Activated CD4-positive, alpha-beta T cell treated with anti-CD3 and anti-CD28 coated beads, Interleukin-2, Interleukin-4, amounts not matched to agents 100 ng/mL and 50 ng/mL, durations not matched to agents 16 hours and 8 hours (primary cell): Measurements from ENCODE around the gene SLC16A7.
"Not testable (repeated sequence)": the region's sequence is repeated elsewhere in the genome, so short reads cannot be mapped to it uniquely, and the experiment has no call there.

Source experiments
- DNase-seq: peaks from one replicate; pipeline ENCODE4 v3.0.0-alpha.2; 2020; ENCODE audit warnings: low spot score

Gene SLC16A7, protein sequence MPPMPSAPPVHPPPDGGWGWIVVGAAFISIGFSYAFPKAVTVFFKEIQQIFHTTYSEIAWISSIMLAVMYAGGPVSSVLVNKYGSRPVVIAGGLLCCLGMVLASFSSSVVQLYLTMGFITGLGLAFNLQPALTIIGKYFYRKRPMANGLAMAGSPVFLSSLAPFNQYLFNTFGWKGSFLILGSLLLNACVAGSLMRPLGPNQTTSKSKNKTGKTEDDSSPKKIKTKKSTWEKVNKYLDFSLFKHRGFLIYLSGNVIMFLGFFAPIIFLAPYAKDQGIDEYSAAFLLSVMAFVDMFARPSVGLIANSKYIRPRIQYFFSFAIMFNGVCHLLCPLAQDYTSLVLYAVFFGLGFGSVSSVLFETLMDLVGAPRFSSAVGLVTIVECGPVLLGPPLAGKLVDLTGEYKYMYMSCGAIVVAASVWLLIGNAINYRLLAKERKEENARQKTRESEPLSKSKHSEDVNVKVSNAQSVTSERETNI

DNA sequence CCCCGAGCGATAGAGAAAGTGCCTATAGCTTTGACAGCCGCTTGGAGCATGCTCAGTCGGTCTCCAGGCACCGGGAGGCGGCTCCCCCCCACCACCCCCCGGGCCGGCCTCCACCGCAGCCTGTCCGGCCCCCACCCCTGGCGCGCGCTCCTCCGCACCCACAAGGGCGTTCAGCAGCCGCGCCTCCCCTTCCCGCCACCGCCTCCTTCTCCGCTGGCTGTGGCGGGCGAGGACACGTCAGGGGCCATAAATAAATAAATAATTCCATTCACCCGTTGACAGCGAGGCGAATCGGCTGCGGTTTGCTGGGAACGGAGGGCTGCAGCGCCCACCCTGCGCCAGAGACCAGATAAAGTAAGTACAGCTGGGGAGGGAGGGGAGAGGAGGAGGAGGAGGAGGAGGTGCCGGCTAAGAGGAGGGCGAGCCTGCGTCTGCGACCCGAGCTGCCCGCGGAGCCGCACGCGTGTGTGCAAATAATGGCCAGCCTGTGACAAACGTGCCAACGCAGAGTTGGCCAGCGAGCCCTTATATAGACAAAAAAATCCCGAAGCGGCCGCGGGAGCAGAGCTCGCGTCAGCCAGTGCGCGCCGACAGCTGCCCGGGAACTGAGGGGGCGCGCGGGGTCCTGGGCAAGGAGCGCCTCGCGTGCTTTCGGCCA, at the start of gene SLC16A7:
Gene SLC16A7 (plus strand): TSS at position 147 of the 658 bp plus-strand sequence. CDS start 108,773 bp downstream, outside the sequence.
- DNase-seq = peak; percentile 81

DNA sequence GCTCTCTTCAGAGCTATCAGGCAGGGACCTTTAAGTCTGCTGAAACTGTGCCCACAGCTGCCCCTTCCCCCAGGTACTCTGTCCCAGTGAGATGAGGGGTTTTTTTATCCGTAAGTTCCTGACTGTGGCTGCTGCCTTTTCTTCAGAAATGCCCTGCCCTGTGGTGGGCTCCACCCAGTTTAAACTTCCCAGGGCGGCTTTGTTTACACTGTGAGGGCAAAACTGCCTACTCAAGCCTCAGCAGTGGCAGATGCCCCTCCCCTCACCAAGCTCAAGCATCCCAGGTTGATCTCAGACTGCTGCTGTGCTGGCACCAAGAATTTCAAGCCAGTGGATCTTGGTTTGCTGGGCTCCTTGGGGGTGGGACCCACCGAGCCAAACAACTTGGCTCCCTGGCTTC, 46.9 kb upstream of the SLC16A7 start:
- DNase-seq = no peak

DNA sequence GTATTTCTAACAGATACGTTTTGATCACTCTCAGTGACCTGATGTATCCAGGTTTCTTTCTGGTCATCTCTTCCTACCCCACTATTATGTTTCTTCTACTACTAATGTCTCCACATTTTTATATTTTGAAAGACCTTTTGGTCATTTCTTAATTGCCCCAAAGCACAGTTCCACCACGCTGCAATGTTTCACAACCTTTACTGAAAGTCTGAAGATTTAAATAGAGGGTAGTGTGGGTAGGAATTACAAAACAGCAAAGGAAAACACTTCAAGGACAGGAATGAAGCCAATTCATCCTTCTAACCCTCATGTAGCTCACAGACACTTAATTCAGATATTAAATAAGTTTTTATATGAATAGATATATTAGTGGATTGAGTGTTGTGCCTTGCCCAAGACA, 36.1 kb upstream of the SLC16A7 start:
- no peak for DNase-seq

DNA sequence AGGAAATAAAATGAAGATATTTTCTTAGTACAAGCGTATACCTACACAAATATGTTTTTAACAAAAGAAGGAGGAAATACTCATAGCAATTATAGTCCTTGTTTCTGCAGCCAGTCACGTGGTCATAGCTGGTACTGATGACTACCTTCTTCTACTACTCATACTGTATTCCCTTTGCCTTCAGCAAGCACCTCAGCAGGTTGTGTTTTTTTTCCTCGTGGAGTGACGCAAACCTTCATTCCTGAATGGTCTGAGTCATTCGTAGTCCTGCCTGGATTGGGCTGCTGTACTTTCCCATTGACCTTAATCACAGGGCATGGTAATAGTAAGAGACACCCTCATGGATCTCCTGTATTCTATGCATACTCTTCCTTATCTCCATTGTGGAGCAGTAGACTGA, 25.7 kb upstream of the SLC16A7 start:
- DNase-seq = no peak

DNA sequence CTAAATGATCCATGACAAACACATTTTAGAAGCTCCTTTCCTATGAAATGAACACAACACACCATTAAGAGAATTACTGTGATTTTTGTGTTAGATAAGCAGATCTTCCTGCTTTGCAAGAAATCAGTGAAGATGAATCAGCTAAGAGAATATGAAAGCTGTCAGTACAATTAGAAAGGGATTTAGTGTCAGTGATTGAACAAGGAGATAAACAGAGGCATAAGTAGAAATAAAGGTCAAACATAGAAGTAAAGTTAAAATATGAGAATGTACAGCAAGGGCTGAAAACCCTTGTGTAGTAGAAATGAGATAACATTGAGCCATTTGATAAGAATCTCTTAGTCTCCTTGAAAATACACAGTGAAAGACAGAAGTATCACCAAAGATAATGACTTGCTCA, 21.4 kb upstream of the SLC16A7 start:
- DNase-seq = no peak

DNA sequence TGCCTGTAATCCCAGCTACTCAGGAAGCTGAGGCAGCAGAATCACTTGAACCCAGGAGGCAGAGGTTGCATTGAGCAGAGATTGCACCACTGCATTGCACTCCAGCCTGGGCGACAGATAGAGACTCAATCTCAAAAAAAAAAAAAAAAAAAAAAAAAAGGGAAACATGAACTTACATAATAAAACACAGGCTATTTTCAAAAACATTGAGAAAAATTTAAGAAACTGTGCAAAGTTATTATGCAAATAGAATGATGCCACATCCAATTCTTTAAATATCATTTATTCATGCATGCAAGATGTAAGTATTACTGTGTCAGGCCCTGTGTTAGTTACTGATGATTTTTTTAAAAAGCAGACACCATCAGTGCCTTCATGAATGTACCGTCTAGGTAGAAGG, 20.0 kb upstream of the SLC16A7 start:
- no peak for DNase-seq

DNA sequence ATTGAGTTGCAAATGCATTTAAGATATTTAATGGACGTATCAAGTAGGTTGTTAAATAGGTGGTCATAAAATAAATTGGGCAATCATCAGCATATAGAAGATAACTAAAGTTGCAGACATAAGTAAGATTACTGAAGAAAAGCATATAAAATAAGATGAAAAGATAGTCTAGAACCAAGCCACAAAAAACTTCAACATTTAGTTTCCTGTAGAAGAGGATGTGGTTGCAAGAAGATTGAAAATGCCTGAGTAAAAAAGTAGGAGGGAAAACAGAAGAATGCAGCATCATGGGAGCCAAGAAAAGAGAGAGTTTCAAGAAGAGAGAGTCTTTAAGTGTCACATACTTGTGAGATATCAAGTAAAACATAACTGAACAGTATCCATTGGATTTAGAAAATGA, 17.6 kb upstream of the SLC16A7 start:
- no peak for DNase-seq

DNA sequence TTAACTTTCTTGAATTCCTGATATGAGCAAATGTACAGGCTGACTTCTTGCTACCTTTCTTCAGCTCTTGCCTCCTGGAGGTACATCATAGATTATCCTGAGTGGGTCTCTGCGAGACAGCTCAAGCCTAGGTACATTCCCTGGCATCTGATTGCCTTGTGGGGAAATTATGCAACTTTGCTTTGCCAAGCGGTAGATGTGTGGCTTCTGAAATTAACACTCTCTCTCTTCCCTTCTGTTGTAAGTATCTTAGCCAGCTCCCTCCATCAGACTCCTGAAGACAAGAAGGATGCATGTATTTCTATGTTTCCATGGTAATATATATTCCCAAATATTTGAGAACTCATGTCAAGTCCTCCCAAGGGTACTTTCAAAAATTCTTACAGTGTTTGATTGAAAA, 16.2 kb upstream of the SLC16A7 start:
- DNase-seq = no peak

DNA sequence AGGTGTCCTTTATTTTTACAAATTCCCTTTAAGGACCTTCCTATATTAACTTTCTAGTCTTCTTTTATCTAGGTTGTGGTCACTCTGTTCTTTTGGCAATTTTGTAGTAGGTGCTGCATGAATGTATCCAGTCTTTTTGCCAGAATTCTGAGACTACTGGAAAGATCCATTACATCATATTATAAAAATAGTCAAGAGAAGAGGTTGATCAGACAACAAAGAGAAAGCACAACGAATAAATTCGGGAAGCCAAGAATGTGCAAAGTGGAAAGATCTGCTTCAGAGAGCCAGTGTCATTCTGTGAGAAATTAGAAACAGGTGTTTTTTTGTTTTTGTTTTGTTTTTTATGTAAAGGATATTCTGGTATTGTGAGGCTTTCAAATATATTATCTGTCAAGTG, 15.8 kb upstream of the SLC16A7 start:
- DNase-seq = no peak

DNA sequence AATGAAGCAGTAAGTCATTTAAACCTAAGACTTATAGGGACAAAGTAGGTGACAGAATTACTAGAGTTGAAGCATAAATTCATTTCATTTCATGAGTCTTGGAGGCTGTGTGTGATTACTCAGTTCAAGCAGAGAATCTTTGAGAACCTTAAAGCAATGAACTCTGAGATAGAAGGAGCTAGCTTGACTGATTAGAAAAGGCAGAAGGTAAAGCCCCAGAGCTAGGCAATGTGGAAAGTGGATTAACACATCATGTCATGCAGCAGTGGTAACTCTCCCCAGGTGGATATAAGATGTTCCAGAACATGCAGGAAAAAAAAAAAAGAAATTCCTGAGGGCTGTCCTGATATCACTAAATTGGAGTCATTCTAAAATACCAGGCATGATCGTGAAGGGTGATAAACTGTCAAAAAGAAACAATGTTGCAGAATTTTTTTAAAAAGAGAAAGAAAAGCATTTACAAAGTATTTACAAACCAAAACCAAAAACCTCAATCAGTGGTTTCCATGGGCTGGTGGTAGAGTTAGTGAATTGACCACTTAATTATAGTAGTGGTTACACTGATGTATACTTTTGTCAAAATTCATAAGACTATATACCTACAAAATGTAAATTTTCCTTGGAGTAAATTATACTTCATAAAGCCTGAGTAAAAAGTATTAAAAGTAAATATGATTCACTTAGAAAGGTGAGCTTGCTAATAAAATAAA, 12.7 kb upstream of the SLC16A7 start:
- peak; percentile 6 for DNase-seq

DNA sequence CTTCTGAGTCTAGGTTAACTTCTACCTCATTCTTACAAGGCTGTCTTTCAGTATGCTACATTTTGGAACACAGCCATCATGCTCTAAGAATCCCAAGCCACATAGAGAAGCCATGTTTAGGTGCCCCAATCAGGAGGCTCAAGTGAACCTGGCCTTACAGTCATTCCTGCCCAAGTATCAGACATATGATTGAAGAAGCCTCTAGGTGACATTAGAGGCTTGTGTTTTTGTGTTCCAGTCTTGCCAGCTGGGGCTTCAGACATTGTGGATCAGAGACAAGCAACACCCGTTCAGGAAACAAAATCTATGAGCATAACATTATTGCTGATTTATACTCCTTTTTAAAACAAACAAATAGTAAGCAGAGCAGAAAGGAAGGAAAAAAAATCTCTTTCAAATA, 8.1 kb upstream of the SLC16A7 start:
- DNase-seq = no peak

DNA sequence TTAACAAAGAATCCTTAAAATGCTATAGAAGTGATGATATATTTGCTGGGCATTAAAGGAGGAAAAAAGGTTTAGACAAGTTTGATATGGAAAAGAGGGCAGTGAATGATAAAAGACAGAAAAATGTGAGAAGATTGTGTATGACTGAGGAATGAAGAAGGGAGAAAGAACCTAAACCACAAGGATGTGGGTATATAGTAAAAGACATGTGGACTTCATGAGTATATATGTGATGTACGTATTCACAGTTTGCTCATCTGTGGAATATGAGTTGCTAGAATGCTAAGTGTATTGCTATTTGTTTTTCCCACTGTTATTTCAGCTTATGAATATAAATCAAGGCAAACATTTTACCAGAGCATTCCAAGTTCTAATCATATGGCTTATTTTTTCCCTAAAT, 2.1 kb upstream of the SLC16A7 start:
- no peak for DNase-seq

DNA sequence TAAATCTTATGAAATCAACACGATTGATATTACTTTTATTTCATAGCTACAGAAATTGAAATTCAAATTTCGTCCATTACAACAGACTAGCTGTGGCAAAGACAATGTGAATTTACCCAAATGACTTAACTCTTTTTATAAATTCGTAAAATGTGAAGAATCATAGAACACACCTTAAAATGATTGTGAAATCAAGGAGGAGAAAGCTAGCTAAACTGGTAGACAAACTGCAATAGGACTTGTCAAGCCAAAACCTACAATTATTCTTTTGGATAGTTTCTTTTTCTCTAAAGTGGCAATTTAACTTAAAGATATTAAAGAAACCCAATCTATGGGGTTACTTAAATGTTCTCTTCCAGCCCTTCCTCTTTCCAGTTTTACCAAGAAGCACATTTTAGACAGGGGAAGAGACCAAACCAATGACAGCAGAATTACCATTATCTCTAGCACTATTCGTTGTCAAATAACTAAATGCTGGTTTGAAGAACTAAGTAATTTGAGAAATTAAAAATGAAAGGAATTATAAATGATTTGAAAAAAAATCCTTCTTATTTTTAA, 807 bp upstream of the SLC16A7 start:
- DNase-seq = no peak

DNA sequence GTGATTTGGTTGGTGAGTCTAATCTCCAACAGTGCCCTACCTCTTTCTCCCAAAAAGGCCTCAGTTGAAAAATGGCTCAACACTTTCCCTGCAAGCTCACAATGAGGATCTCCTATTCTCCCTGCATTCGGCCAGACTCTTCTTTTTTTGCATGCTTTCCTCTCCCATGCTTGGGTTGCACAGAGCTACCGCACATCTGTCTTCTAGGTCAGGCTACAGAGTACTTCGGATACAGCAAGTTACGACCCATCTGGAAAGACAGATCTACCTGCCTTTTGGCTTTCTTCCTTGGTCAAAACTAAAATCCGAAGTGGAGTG, 305 bp upstream of the SLC16A7 start:
- no peak for DNase-seq

DNA sequence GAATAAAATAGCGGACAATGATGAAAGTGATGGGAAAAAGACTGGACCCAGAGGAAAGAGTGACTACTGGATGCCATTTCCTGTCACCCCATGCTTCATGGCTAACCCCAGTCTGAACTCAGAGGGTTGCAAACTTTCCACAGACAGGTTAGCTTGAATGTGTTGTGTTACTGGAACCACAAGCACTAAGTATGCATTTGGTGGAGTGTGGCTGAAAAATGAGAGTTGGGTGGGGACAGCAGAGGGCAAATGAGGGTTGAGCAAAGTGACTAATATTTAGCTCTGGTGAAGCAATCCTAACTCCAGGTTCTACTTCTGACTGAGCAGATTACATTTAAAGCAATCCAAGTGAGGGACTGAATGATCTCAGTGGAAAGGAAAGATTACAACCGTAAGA, 1.6 kb downstream of the SLC16A7 start:
- DNase-seq = peak; percentile 87

DNA sequence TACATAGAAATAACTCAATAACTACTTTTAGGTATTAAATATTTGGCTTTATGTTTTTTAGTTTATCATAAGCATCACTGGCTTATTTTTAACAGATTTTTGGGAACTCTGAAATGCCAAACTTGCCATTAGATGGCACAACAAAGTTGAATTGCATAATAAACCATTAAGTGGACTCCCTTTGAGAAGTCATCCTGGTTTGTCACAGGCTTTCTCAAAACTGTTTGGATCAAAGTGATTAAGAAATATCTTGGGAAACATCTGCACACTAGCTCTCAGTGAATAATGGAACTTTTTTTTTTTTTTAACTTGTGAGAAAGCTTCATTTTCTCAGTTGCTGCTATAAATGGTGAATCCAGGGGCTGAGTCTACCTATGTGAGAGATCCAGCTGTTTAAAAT, 4.3 kb downstream of the SLC16A7 start:
- DNase-seq = no peak

DNA sequence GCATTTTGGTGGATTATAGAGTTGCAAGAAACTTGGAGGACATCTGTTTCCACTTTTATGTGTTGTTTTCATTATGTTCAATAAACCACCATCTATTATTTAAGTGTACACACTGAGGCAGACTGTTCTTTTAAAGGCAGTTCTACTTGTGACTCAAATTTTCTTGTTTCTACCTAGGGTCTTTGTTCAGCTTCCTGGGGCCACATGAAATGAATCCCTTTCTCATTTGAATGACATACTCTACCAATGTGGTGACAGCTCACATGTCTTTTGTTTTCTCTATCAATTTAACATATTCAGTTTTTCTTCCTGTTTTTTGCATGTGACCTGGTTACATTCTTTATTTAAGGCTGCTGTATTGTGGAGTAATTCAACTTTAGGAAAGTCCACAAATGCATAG, 7.9 kb downstream of the SLC16A7 start:
- DNase-seq = no peak

DNA sequence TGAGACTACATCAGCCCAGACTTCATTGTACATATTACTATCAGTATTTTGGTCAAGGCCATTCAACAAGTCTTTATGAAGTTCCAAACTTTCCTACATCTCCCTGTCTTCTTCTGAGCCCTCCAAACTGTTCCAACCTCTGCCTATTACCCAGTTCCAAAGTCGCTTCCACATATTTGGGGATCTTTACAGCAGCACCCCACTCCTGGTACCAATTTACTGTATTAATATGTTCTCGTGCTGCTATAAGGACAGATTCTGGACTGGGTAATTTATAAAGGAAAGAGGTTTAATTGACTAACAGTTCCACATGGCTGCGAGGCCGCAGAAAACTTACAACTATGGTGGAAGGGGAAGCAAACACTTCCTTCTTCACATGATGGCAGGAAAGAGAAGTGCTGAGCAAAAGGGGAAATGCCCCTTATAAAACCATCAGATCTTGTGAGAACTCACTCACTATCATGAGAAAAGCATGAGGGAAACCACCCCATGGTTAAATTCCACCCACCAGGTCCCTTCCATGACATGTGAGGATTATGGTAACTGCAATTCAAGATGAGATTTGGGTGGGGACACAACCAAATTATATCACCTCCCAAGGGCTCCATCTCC, 17.1 kb downstream of the SLC16A7 start:
- DNase-seq = not testable (repeated sequence)

DNA sequence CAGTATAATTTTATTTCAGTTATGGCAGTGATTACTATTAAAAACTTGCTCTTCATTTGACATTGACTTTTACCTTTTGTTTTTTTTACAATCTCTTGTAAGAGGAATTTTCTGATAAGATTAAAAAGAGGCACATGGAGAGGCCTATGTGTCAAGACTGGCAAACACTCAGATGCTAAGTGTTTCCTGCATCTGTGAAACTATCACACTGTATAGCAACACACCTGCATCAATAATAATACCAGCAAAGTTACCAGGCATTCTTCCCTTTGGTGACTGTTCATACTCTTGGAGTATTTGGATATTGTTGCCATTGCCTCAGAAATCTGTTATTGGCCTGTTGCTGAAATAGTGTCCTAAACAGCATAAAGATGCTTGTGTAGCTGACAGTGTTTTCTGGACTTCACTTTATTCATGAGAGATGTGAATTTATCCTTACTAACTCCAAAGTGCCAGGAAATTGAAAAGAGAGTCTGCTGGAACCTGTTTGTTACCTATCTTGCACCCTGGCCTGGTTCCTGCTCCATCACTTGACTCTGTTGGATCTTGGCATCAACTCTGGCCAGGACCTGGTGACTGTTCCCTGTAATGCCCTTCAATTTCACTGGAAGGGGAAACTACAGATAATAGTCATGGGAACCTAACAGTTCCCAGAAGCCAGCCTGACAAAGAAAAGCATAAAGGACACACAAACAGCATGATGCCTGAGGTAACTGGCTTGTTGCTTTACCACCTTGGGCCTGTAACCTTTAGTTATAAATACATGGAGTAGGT, 19.8 kb downstream of the SLC16A7 start:
- DNase-seq = no peak

DNA sequence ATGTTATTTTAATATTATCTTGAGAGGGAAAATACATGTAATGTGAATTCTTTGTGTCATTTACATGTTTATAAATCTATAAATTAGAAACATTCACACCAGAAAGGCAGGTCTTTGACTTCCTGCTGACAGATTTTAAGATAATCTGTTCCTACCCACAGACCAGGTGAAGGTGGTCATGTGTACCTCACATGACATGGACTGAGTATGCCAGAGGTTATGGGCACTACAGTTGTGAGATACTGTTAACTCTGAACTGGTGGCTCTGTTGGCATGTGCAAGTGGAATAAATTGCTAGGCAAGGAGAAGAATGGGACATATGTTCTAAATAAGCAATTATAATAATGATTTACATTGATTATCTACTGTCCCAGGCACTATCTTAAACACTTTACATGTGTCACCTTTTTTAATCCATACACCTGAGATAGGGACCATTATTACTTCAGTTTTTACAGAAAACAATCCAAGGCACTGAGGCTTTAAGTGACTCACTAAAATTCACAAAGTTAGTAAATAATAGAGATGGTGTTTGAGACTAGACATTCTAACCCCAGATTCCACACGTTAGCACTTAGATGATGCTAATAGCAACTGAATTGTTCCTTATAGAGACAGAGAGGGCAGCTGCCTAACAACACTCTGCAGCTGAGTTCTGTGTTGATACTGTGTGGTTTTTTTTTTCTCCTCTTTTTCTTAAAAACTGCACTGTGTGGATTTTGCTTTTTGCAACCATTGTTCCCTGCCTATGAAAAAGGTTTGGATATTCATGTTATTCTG, 23.8 kb downstream of the SLC16A7 start:
- DNase-seq = no peak

DNA sequence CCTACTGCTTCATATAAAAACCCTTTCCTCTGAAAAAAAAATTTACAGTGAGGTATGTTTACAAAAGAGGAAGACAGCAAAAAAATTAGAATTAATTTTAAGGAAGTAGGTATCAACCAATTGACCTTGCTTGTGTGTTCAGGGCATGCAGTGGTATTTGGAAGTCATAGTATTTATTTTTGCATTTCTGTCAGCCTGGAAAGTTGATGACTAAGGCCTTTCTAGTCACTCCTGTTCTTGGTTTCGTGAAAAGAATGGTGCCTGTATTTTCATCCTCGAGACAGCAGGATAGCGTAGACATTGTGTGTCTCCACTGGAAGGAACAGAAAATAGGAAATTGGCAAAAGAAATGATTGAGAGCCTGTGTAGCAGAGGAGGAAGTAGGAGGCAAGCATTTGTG, 24.5 kb downstream of the SLC16A7 start:
- DNase-seq = no peak
